Fibroblast of skin of scalp (primary cell): ENCODE measurements around the gene PEX11G.

ENCODE experiments used
- DNase-seq: peaks from one replicate; pipeline ENCODE4 v3.0.0-alpha.2; 2013

The PEX11G gene

DNA sequence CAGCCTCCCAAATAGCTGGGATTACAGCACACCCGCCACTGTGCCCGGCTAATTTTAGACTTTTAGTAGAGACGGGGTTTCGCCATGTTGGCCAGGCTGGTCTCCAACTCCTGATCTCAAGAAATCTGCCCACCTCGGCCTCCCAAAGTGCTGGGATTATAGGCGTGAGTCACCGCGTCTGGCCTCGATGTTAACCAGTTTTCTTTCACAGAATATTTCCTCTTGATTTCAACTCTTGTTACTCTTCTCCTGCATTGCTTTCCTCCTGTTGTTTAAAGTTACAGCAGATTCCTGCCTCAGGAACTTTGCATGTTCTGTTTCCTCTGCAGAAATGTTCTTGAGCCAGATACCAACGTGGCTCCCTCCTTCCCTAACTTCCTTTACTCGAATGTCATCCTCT lies 3.7 kb upstream of the PEX11G start:
- DNase-seq: no peak

GRCh38 chr19:7492142-7492541 lies 3.3 kb upstream of the PEX11G start:
- no peak for DNase-seq

GRCh38 chr19:7489609-7490044 lies 792 bp upstream of the PEX11G start:
- DNase-seq: no peak

- DNase-seq: no peak
These were observed 1.9 kb downstream of the PEX11G start for GRCh38 chr19:7486923-7487322.

DNA sequence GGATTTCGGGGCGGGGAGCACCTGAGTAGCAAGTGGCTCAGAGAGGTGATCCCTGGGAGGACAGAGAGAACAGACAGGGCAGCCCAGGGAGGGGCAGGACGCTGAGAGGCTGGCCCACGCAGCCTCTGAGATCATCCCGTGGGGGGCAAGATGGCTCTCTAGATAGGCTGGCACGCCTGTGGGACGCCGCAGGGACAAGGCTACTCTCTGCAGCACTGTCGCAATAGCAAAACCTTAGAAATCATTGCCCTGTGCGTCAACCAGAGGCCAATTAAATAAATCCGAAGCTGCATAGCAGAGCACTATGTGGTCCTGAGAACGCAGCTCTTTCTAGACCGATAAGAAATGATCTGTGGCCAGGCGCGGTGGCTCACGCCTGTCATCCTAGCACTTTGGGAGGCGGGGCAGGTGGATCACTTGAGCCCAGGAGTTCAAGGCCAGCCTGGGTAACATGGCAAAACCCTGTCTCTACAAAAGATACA lies 5.1 kb downstream of the PEX11G start:
- no peak for DNase-seq

DNA sequence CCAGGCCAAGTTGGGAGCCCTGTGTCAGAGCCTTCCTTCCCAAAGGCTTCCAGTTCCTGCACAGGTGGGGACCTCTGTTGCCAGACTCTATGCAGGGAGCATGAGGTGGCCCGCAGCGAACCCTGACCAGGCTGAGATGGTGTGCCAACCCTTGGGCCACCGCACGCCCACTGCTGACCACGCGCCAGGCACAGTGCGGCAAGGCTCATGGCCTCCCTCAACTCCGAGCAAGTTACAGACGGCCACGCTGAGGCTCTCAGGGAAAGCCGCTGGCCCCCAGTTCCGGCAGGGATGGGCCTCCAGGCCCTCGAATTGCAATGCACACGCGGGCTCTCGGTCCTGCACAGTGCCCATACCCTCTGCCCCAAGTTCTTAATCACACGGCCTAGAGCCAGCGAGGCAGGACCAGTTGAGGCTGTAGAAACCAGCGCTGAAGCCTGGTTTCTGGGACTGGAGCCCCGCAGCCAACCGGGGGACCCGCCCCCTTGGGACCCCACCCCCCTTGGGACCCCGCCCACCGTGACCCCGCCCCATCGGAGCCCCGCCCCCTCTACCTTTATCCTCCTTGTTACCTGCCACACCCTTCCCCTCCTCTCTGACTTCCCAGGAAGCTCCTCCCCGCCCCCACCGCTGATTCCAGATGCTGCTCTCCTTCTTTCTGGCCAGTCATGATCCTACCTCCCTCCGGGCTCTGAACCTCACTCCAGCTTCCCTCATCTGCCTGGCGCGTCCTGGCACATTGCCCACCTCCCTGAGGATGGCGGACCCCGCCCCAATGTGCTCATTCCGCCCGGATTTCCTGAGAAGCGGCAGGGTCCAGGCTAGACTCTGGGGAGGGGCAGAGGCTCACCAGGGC lies 6.0 kb downstream of the PEX11G start:
- DNase-seq: peak; percentile 22

GRCh38 chr19:7480970-7481255 lies 7.9 kb downstream of the PEX11G start:
- DNase-seq: no peak

DNA sequence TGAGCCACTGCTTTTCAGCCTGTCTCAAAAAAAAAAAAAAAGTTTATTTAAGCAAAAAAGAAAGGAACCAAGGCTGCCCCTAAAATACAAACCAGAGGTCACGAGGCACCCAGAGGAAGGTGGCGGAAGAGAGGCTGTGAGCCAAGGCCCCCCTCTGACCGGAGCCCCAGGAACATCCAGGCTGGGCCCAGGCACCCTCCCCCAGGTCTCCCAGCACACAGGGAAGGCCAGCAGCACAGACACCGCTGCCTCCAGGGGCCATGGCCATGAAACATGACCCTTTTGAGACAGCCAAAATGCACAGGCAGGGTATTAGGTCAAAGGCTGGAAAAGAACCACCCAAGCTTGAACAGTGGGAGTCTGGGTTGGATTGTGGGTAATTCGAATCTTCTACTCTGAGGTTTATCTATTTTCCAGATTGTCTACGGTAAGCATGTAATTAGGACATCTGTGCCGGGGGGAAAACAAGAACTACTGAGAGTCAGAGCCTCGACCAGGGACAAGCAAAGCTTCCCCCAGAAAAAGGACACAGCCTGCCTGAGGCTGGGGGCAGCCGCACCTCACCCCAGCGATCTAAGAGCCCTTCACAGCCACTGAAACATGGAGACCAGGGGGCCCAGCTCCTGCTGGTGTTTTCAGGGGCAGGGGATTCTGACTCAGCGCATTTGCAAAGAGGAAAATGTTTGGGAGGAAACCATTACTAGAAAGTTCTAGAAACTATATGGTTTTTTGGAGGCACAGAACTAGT lies 8.4 kb downstream of the PEX11G start:
- DNase-seq: no peak

DNA sequence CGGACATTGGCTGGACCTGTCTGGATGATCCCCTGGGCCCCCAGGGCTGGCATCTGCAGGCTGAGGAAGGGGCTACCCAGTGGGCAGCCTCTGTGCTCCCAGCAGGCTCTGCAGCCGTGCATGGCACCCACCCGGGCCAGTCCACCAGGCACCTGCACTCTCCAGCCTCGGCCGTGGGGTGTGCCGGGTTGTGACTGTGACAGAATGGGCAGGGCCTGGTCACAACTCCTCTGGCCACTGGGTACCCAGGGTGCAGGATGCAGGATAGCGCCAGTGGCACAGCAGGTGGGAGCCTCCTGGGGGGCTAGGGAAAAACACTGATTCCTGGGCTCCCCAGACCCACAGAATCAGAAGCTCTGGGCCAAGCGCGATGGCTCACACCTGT lies 10.0 kb downstream of the PEX11G start:
- DNase-seq: no peak

- no peak for DNase-seq
These were observed 10.5 kb downstream of the PEX11G start for GRCh38 chr19:7478173-7478842.

DNA sequence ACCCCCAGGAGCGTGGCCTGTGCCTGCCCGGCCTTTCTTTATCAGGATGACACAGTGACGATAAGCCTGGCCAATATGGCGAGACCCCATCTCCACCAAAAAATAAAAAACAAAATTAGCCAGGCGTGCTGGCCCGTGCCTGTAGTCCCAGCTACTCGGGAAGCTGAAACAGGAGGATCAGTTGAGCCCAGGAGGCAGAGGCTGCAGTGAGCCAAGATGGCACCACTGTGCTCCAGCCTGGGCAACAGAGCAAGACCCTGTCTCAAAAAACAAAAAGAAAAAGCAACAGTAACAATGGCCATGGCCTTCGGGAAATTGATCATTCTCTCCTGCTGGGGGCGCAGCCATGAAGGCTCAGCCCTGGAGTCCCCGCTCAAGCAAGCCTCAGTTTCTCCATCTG lies 11.1 kb downstream of the PEX11G start:
- DNase-seq: no peak

- DNase-seq: no peak
These were observed 11.9 kb downstream of the PEX11G start for GRCh38 chr19:7476777-7477494.

DNA sequence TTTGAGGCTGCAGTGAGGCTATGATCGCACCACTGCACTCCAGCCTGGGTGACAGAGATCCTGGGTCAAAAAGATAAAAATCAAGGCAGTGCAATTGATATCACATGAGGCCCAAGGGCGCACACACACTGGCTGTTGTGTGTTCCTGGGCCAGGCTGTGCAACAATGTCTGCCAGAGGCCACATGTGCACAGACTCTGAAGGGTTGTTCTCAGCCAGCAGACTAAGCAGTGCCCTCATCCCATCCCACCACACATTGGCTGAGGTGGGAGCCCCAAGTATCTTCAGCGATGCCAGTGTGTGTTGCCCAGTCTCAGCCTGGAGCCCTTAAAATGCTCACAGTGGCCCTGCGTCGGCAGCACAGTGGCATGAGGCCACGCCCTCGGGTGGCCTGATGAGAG lies 12.6 kb downstream of the PEX11G start:
- DNase-seq: no peak

DNA sequence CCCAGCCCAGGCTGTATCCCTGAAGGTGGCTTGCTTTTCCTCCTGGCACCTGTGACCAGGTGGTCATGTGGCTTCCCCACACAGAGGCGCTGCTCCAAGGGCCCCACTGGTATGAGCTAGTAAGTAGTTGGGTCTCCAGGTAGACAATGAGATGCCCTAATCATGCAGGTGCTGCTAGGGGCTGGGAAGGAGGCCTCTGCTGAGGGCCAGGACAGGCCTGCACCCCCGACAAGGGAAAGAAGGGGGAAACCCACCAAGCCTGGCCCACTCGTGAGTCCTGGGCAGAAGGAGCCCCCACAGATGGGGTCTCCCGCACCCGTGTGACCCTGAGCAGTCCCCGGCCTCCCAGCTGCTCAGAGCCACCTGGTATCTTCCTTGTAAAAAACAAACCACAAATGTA lies 13.2 kb downstream of the PEX11G start:
- DNase-seq: no peak

GRCh38 chr19:7471696-7472615 lies 16.9 kb downstream of the PEX11G start:
- no peak for DNase-seq

GRCh38 chr19:7470540-7471305 lies 18.1 kb downstream of the PEX11G start:
- no peak for DNase-seq

DNA sequence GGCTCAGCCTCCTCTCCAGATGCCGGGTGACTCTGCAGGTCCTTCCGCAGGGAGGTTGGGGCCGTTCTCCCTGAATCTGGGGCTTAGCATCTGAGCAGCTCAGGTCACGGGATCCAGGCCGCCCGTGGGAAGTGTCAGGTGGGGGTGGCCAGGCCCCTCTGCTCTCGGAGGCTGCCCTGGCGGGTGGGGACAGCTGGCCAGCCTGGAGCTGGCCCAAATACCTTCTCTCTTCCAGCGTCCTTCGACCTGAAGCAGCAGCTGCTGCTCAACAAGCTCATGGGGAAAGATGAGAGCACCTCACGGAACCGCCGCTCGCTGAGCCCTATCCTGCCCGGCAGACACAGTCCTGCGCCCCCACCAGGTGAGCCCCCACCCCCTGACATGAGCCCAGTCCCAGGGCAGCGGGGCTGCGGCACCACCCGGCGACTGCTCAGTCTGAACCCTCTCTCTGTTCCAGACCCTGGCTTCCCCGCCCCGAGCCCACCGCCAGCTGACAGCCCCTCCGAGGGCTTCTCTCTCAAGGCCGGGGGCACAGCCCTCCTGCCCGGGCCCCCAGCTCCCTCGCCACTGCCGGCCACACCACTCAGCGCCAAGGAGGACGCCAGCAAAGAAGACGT lies 19.1 kb downstream of the PEX11G start:
- no peak for DNase-seq

- no peak for DNase-seq
These were observed 20.0 kb downstream of the PEX11G start for GRCh38 chr19:7468840-7469239.

DNA sequence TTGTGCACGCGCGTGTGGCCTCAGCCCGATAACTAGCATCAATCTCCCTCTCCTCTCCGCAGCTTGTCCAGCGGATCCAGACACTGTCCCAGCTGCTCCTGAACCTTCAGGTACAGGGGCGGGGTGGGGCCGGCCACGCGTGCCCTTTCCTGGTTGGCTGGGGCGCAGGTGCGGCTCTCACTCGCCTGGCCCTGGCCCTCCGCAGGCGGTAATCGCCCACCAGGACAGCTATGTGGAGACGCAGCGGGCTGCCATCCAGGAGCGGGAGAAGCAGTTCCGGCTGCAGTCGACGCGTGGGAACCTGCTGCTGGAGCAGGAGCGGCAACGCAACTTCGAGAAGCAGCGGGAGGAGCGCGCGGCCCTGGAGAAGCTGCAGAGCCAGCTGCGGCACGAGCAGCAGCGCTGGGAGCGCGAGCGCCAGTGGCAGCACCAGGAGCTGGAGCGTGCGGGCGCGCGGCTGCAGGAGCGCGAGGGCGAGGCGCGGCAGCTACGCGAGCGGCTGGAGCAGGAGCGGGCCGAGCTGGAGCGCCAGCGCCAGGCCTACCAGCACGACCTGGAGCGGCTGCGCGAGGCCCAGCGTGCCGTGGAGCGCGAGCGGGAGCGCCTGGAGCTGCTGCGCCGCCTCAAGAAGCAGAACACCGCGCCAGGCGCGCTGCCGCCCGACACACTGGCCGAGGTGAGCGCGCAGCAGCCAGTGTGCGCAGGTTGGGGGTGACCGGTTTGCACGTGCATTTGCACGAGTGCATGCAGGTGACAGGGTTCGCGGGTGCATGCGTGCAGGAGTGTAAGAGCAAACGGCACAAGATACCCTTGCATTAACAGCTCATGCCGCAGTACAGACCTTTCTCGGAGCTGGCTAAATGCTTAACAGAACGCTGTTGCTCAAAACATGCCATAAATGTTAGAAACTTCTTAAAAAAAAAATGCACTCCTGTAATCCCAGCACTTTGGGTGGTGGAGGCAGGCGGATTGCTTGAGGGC lies 21.5 kb downstream of the PEX11G start:
- DNase-seq: no peak
